Thyroid gland (tissue), 4 donors: ENCODE measurements around the gene PRAMEF1. TPM values are rescaled to one million over a fixed set of nuclear protein-coding genes. Genes with fewer than 3 reads are reported as not detected.
"Not testable (repeated sequence)": the region's sequence is repeated elsewhere in the genome, so short reads cannot be mapped to it uniquely, and the experiment has no call there.

ENCODE experiments used
- DNase-seq, 2 donors: peaks; one replicate each; pipeline ENCODE4 v3.0.0-alpha.2; 2019
- H3K27ac ChIP-seq, 3 donors: fragments of 200-600 bp; sonication (generic); 1 replicate in 2 of 3; 2 replicates in 1 of 3; pipeline ENCODE4 v1.5.1; 2016 to 2019; ENCODE audit warnings: mild to moderate bottlenecking in 1 of 3, moderate library complexity in 1 of 3
- H3K27me3 ChIP-seq: fragments of 200-600 bp; sonication (generic); one replicate; pipeline ENCODE4 v1.5.1; 2019
- H3K36me3 ChIP-seq, 2 donors: fragments of 200-600 bp; sonication (generic); one replicate each; pipeline ENCODE4 v1.5.1; 2016 to 2019
- H3K4me1 ChIP-seq, 2 donors: fragments of 200-600 bp; sonication (generic); one replicate each; pipeline ENCODE4 v1.5.1; 2017 to 2019
- H3K4me3 ChIP-seq, 3 donors: fragments of 200-600 bp; sonication (generic); replicated peaks in 1 of 3; 1 replicate in 2 of 3; 2 replicates in 1 of 3; pipeline ENCODE4 v1.5.1; 2016; ENCODE audit warnings: mild to moderate bottlenecking in 1 of 3
- H3K9me3 ChIP-seq: fragments of 200-600 bp; sonication (generic); one replicate; pipeline ENCODE4 v1.5.1; 2017
- POLR2A ChIP-seq, 2 donors: fragments of 450-650 bp; IDR thresholded peaks; one replicate each; pipeline ENCODE4 v1.6.1; 2017; ENCODE audit warnings: antibody characterized with exemption in 2 of 2, mild to moderate bottlenecking in 2 of 2, moderate library complexity in 1 of 2
- WGBS, 2 donors: methylation state at CpG; one replicate each; pipeline ENCODE4 v1.1.5; 2017; 5-methylcytosine and 5-hydroxymethylcytosine counted together
- intact Hi-C: fragments of 100-400 bp; cut with DNase I; formaldehyde crosslinking; loops from one replicate; pipeline ENCODE4 v1.15.1; 2023
- total RNA-seq, 4 donors: library from RNA; depleted of rRNA; stranded (reverse); fragments of >200 nt; gene quantifications; one replicate each; pipeline ENCODE4 v1.2.3, GENCODE V29; 2016
- TF ChIP-seq, protein P1 (sequence below), 6 experiments: fragments of 200-600 bp in 3 of 6; fragments of 450-650 bp in 3 of 6; sonication (generic) in 3 of 6; IDR thresholded peaks; one replicate each; pipeline ENCODE4 v1.5.1; 2016 to 2019; ENCODE audit warnings: antibody characterized with exemption in 6 of 6, mild to moderate bottlenecking in 2 of 6, inconsistent platforms in 1 of 6, moderate library complexity in 1 of 6

Gene PRAMEF1
- total RNA-seq, 4 donors from 2014 or later: not detected

DNA sequence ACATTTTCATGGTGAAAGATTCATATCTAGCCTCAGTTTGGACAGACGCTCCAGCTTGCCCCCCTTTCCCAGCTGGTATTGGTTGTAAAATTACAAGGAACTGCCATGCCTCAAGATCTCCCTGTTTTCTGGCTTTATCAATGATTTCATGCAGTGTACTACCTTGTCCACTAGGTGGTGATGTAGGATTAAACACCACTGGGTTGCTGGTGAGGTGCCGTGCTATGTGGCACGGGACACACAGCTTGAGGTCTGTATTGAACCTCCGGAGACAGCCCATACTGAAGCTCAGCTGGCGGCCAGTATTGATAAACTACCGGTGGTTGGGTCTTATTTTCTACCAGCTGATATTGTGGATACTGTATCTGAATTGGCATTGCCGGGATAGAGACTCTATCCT lies 7.4 kb upstream of the PRAMEF1 start:
- H3K36me3 ChIP-seq, intact Hi-C loops, H3K9me3 ChIP-seq, H3K27me3 ChIP-seq, H3K4me3 ChIP-seq, DNase-seq, H3K4me1 ChIP-seq, H3K27ac ChIP-seq: not testable (repeated sequence)
- TF ChIP-seq, protein P1, sequence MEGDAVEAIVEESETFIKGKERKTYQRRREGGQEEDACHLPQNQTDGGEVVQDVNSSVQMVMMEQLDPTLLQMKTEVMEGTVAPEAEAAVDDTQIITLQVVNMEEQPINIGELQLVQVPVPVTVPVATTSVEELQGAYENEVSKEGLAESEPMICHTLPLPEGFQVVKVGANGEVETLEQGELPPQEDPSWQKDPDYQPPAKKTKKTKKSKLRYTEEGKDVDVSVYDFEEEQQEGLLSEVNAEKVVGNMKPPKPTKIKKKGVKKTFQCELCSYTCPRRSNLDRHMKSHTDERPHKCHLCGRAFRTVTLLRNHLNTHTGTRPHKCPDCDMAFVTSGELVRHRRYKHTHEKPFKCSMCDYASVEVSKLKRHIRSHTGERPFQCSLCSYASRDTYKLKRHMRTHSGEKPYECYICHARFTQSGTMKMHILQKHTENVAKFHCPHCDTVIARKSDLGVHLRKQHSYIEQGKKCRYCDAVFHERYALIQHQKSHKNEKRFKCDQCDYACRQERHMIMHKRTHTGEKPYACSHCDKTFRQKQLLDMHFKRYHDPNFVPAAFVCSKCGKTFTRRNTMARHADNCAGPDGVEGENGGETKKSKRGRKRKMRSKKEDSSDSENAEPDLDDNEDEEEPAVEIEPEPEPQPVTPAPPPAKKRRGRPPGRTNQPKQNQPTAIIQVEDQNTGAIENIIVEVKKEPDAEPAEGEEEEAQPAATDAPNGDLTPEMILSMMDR (IDR thresholded peaks at IDR 0.05): peak in 3 of 6 experiments; percentile 31 to 37 (median 33)
- 42 to 51% methylated on average over 6 of the region's 7 CpGs for WGBS, 2 donors

DNA sequence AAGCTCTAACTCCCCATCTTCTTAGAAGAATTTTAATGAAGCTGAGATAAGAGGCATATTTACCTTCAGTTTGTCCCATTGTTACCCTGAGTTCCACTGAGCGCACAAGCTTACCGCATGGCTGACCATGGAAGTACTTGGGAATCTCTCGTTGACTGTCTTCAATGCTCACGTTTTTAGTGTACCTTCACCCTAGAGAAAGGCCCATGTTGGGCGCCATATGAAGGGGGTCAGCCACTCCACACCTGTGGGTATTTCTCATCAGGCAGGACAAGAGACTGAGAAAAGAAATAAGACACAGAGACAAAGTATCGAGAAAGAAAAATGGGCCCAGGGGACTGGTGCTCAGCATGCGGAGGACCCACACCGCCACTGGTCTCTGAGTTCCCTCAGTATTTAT lies 6.5 kb upstream of the PRAMEF1 start:
- H3K9me3 ChIP-seq, DNase-seq, H3K4me1 ChIP-seq, H3K4me3 ChIP-seq, H3K27me3 ChIP-seq, H3K36me3 ChIP-seq, intact Hi-C loops, H3K27ac ChIP-seq: not testable (repeated sequence)
- 73 to 84% methylated on average over 7 to 8 of the region's 8 CpGs for WGBS, 2 donors

DNA sequence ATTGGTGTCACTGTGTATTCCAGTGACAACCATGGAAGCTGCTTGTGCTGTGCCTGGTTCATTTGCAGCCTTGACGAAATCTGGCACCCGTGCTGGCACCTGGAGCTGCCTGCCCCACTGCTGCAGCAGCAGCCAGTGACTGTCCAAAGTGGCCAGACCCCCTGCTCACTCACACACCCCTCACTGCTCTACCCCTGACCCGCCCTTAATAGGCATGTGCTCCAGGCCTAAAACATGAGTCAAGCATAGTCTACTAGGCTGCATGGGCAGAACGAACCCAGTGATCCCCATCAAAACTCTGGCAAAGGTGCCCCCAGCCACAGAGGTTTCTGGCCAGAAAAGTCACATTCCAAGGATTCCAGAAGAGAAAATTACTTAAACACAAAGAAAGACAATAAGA lies 7.7 kb downstream of the PRAMEF1 start:
- Histone ChIP-seq H3K27me3 (no peaks in the 10 kb centered on the region), H3K27ac (no peak overlapping the region), H3K9me3 (no peaks in the 10 kb centered on the region), H3K4me3 (no peak overlapping the region), H3K4me1 (peaks cover 5 to 11% of the 10 kb centered on the region in 2 donors), H3K36me3 (no peaks in the 10 kb centered on the region)
- WGBS, 2 donors: 50 to 58% methylated on average over 2 to 4 of the region's 4 CpGs
- no peak for TF ChIP-seq POLR2A (IDR thresholded peaks at IDR 0.05)
- TF ChIP-seq, protein P1 (IDR thresholded peaks at IDR 0.05): no peak
- intact Hi-C loops: no loop called here
- peak; percentile 33 to 34 for DNase-seq

DNA sequence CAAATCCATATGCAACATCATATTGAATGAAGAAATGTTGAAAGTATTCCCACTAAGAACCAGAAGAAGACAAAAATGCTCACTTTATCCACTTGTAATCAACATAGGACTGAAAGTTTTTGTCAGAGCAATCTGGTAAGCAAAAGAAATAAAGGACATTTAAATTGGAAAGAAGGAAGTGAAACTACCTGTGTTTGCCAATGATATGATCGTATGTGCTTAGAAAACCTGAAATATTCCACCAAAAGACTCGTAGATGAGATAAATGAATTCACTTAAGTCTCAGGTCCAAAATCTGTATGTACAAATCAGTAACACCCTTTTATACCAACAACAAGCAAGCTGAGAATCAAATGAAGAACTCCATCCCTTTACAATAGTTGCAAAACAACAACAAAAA lies 8.5 kb downstream of the PRAMEF1 start:
- intact Hi-C loops: no loop called here
- WGBS, 2 donors: 83 to 92% methylated on average over 2 of the region's 2 CpGs
- no peaks in the 10 kb centered on the region for H3K9me3 ChIP-seq
- H3K4me3 ChIP-seq: no peak overlapping the region
- H3K4me1 ChIP-seq: peaks cover 5 to 11% of the 10 kb centered on the region in 2 donors
- DNase-seq: no peak
- H3K36me3 ChIP-seq: no peaks in the 10 kb centered on the region
- TF ChIP-seq POLR2A (IDR thresholded peaks at IDR 0.05): no peak
- TF ChIP-seq, protein P1 (IDR thresholded peaks at IDR 0.05): no peak
- no peak overlapping the region for H3K27ac ChIP-seq
- no peaks in the 10 kb centered on the region for H3K27me3 ChIP-seq

DNA sequence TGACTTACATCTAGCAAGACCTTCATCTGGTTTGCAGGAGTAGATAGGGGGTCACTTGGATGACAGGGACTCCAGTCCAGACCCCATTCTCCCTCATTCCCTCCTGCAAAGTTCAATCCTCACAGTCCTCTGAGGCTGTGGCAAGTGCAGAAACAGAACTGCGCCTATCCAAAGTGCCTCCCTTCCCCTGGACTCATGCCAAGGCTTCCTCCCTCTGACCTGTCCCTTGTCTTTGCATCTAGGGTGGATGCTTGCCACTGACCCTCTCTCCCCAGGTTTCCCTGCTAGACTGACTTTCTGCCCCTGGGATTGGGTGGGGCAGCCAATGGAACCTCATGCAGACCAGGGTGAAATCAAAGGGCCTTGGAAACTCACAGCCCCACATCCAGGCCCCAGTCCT lies 18.7 kb downstream of the PRAMEF1 start:
- no peaks in the 10 kb centered on the region for H3K36me3 ChIP-seq
- no peak for TF ChIP-seq POLR2A (IDR thresholded peaks at IDR 0.05)
- TF ChIP-seq, protein P1 (IDR thresholded peaks at IDR 0.05): no peak
- no peaks in the 10 kb centered on the region for H3K9me3 ChIP-seq
- H3K4me1 ChIP-seq: peaks cover 13 to 43% of the 10 kb centered on the region in 2 donors
- 100% methylated on average over 1 of the region's 1 CpG; no CpG with 5 or more reads in 1 of the 2 donors for WGBS, 2 donors
- H3K27me3 ChIP-seq: no peaks in the 10 kb centered on the region
- DNase-seq: no peak
- H3K27ac ChIP-seq: peak overlapping the region in 1 of 3 donors; percentile 52
- no peak overlapping the region for H3K4me3 ChIP-seq
- intact Hi-C loops: no loop called here
